ENCODE measurements around the gene SSTR3. TPM values are rescaled to one million over a fixed set of nuclear protein-coding genes. Genes with fewer than 3 reads are reported as not detected.

The SSTR3 gene
- total and polyA plus RNA-seq, 9 of the 15 experiments (the other 6 are each of a cell fraction or from before 2014, with no cell fraction given): 0.03 TPM; not detected in 8

- TF ChIP-seq ZFP91 (CRISPR knock-in tag; IDR thresholded peaks at IDR 0.05) (no peak), BCL6 (CRISPR knock-in tag; IDR thresholded peaks at IDR 0.05) (no peak), ZNF507 (tag; conservative IDR thresholded peaks at IDR 0.05) (no peak), RBM25 (IDR thresholded peaks at IDR 0.05; ENCODE audit: low read depth, low read length, severe bottlenecking) (no peak), RBM15 (IDR thresholded peaks at IDR 0.05; ENCODE audit: insufficient read depth, low read length) (no peak), CEBPB (tag; IDR thresholded peaks at IDR 0.05) (no peak), CHAMP1 (IDR thresholded peaks at IDR 0.05) (no peak), PYGO2 (tag; IDR thresholded peaks at IDR 0.05) (no peak), SMC3 (conservative IDR thresholded peaks at IDR 0.05; ENCODE audit: insufficient read depth, low read depth, low read length) (peak; percentile 37; the same call in 1 of the 2 replicates), ZKSCAN3 (CRISPR knock-in tag; IDR thresholded peaks at IDR 0.05) (no peak), ETV6 (IDR thresholded peaks at IDR 0.05; ENCODE audit: borderline replicate concordance in 1 of 2, low read depth in 2 of 2, low read length in 1 of 2) (no peak), ETV6 (CRISPR knock-in tag; IDR thresholded peaks at IDR 0.05; ENCODE audit: borderline replicate concordance) (no peak), EHMT2 (IDR thresholded peaks at IDR 0.05) (no peak), MIER1 (IDR thresholded peaks at IDR 0.05; ENCODE audit: low read depth) (no peak), CEBPZ (IDR thresholded peaks at IDR 0.05; ENCODE audit: borderline replicate concordance, low read depth, low read length) (no peak), RBM14 (IDR thresholded peaks at IDR 0.05; ENCODE audit: borderline replicate concordance, insufficient read depth, low read depth, low read length) (no peak), ZNF79 (CRISPR knock-in tag; IDR thresholded peaks at IDR 0.05; ENCODE audit: low read depth) (no peak), POLR2A (conservative IDR thresholded peaks at IDR 0.05) (peak; percentile 96), PREB (CRISPR knock-in tag; IDR thresholded peaks at IDR 0.05) (no peak), STAT5A (IDR thresholded peaks at IDR 0.05; ENCODE audit: borderline replicate concordance, low read length) (no peak), MCM5 (IDR thresholded peaks at IDR 0.05; ENCODE audit: low read depth) (no peak), ZNF23 (CRISPR knock-in tag; IDR thresholded peaks at IDR 0.05) (no peak)
These were observed 13.0 kb downstream of the SSTR3 start (continued) for GRCh38 chr22:37199103-37199759.

Data from K562 (cell line).